HG02678 (cell line): ENCODE results near the gene PFN3.
"Not testable (repeated sequence)": the region's sequence is repeated elsewhere in the genome, so short reads cannot be mapped to it uniquely, and the experiment has no call there.

Experiments used
- ATAC-seq: cut with Tn5 transposase; IDR thresholded peaks from one replicate; pipeline ENCODE4 v1.9.1; 2021; ENCODE audit warnings: mild to moderate bottlenecking, moderate library complexity; ENCODE audit not compliant: unreplicated experiment

Gene PFN3

GRCh38 chr5:177425801-177426565 is 25.5 kb upstream of the PFN3 start:
- peak; percentile 80 for ATAC-seq

GRCh38 chr5:177425196-177425800 is 24.8 kb upstream of the PFN3 start:
- ATAC-seq, result no peak

GRCh38 chr5:177423671-177424070 is 23.2 kb upstream of the PFN3 start:
- no peak for ATAC-seq

GRCh38 chr5:177421062-177421798 is 20.8 kb upstream of the PFN3 start:
- ATAC-seq, result no peak

GRCh38 chr5:177420472-177420871 is 20.0 kb upstream of the PFN3 start:
- not testable (repeated sequence) for ATAC-seq

GRCh38 chr5:177419046-177419445 is 18.6 kb upstream of the PFN3 start:
- no peak for ATAC-seq

GRCh38 chr5:177417081-177417480 is 16.6 kb upstream of the PFN3 start:
- ATAC-seq, result not testable (repeated sequence)

GRCh38 chr5:177414481-177414880 is 14.0 kb upstream of the PFN3 start:
- ATAC-seq, result no peak

- ATAC-seq, result peak; percentile 68
Measured at GRCh38 chr5:177412603-177413233, 12.3 kb upstream of the PFN3 start.

- no peak for ATAC-seq
Measured at GRCh38 chr5:177410575-177410974, 10.1 kb upstream of the PFN3 start.

GRCh38 chr5:177409043-177409801 is 8.8 kb upstream of the PFN3 start, which contains the start of gene F12:
TSS of gene F12 (minus strand) at chr5:177409564. CDS start at chr5:177409527, 37 bp downstream.
- no peak for ATAC-seq

- no peak for ATAC-seq
Measured at GRCh38 chr5:177405805-177406204, 5.3 kb upstream of the PFN3 start.

- ATAC-seq, result no peak
Measured at GRCh38 chr5:177405312-177405711, 4.9 kb upstream of the PFN3 start.

- ATAC-seq, result no peak
Measured at GRCh38 chr5:177404641-177405179, 4.2 kb upstream of the PFN3 start.

GRCh38 chr5:177403792-177404640 is 3.6 kb upstream of the PFN3 start:
- peak; percentile 74 for ATAC-seq

GRCh38 chr5:177403102-177403791 is 2.8 kb upstream of the PFN3 start:
- ATAC-seq, result peak; percentile 13

- ATAC-seq, result no peak
Measured at GRCh38 chr5:177402271-177403043, 2.0 kb upstream of the PFN3 start.

- ATAC-seq, result no peak
Measured at GRCh38 chr5:177397875-177398390, 2.5 kb downstream of the PFN3 start.
